Left colon (tissue), 2 donors: Measurements from ENCODE around the gene TMEM186. TPM values are rescaled to one million over a fixed set of nuclear protein-coding genes. Genes with fewer than 3 reads are reported as not detected.
"Not testable (repeated sequence)": the region's sequence is repeated elsewhere in the genome, so short reads cannot be mapped to it uniquely, and the experiment has no call there.

Source experiments
- ATAC-seq: fragments of 200-7000 bp; cut with Tn5 transposase; one replicate; pipeline ENCODE4 v1.9.1; 2020; ENCODE audit warnings: mild to moderate bottlenecking, moderate library complexity
- DNase-seq, 2 donors: peaks; one replicate each; pipeline ENCODE4 v3.0.0-alpha.2; 2020
- intact Hi-C, 2 donors: fragments of 100-400 bp; cut with DNase I in 1 of 2; cut with micrococcal nuclease in 1 of 2; formaldehyde crosslinking; loops; one replicate each; pipeline versions ENCODE4 v1.11.2 to v1.14.0; 2022; cut with DNase I, micrococcal nuclease
- long read RNA-seq: library from polyadenylated mRNA; unstranded; transcript quantifications from one replicate; pipeline ENCODE4 v2.0.0, GENCODE V29; 2021
- total RNA-seq, 2 donors: library from RNA; stranded (reverse); fragmentation: NEBNext Ultra II Directional; extraction: Animal tissue kit (Norgen Biotek cat#: 25700); gene quantifications; one replicate each; pipeline ENCODE4 v1.2.1, GENCODE V29; 2021
- donor health status: DM: no; HTN: no; CAD: no.
- donor health status: DM: yes; HTN: yes; CAD: no.

The TMEM186 gene, protein sequence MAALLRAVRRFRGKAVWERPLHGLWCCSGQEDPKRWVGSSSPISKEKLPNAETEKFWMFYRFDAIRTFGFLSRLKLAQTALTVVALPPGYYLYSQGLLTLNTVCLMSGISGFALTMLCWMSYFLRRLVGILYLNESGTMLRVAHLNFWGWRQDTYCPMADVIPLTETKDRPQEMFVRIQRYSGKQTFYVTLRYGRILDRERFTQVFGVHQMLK
- total RNA-seq: 10 to 100 TPM; 12.1 to 14.3 TPM
- long read RNA-seq, transcript TMEM186-201 (2 exons, 1,448 nt): major isoform, 14 of 19 reads
- long read RNA-seq, partial matches to known transcripts: 0 of 19 reads
- long read RNA-seq, other reads (novel, unspliced or antisense): 5 of 19 reads

DNA sequence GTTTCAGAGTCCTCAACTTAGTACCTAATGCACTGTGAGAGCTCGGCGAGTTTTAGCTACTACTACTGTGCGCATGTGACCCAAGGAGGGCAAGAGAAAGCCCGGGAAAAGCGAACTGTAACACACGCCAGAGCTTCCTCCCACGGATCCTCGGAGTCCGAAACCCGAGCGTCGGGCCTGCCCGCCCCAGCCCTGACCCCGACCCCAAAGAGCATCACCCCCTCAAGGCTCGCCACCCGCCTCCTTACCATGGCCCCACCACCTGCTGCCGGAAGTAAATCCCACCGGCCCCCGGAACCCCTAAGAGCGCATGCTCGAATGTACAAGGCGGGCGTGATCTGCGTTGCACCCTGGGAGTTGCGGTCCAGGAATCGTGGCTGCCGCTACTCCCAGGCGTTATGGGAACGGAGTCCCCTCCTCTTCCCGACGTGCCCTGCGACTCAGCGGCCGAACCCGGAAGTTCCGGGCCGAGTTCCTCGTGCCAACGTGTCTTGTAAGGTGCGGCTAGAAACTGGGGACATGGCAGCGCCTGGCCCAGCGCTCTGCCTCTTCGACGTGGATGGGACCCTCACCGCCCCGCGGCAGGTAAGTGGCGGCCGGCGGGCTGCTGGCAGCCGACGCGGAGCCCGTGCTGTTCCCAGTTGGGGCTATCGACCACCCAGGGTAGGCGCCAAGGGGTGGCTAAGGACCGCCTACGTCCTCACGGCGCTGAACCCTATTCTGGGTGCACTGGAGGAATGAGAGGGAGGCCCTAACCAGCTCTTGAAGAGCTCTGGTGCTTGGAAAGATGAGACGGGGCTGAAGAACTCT lies at the start of gene TMEM186, which contains the start of gene PMM2:
TSS of gene TMEM186 (minus strand) at position 276 of the 810 bp plus-strand sequence. CDS start at position 251, 25 bp downstream.
TSS of gene PMM2 (plus strand) at position 476 of the 810 bp plus-strand sequence. CDS start at position 520, 44 bp downstream.
- intact Hi-C loops: loop anchor here in 1 of 2 donors (10.0 kb wide), 2 partner anchors 123 to 223 kb away; partner anchors contain the start of gene ABAT
- ATAC-seq: peak; percentile 92
- peak; percentile 96 to 98 for DNase-seq

DNA sequence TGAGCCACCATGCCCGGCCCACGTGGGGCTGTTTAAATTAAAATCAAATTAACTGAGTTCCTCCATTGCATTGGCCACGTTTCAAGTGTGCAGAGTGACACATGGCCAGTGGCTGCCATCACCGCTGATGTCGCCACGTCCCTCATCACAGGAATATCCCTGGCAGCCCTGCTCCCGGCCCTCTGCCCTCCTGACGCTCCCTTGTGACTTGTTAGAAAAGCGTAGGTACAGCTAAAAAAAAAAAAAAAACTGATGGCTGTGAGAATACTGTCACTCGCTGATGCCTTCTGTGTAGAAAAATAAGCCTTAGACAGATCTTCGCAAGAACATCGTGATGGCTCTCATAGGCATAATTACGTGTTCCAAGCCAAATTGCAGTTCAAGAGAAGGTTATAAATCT lies 49.7 kb upstream of the TMEM186 start:
- intact Hi-C loops: no loop called here
- no peak for ATAC-seq
- DNase-seq: no peak

DNA sequence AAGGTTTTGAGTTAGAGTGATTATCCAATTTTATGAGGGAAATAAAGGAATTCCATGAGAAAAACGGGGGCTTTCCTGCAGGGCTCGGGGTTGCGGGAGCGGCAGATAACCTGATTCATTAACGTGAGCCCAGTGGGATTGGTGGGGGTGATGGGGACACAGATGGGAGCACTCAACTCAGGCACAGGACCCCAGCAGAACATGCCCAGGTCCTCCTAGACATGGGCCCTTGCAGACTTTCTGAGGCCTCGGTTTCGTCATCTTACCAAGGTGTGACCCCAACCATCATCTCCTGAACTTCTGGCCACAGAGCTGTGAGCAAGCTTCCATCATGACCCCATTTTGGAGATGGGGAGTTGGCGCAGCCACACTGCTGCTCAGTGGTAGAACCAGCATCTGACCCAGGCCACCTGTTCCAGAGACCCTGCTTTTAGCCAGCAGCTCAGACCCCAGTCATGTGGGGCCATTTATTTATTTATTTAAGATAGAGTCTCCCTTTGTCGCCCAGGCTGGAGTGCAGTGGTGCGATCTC lies 49.0 kb upstream of the TMEM186 start:
- DNase-seq (no peak), ATAC-seq (no peak)
- intact Hi-C loops: no loop called here

DNA sequence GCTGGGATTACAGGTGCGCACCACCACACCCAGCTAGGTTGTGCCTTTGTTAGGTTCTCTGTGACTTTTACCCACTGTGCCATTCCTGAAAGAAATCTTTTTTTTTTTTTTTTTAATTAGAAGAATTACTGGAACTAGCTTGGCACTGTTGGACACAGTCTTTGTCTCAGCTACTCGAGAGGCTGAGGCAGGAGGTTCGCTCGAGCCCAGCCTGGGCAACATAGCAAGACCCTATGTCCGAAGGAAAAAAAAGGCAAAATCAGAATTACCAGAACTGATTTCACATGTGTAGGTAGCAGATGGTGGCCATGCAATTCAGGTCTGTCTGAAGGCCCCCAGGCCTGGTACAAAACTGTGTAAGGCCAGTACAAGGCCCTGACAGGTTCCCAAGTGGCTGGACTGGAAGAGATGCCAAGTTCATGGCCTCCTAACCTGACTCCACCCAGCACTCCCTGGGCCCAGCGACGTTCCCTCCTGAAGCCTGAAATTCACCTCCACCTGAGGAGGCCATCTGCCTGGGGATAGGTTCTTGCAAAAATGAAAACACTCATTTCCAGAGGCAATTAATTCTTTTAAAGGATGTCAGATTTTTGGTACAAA lies 48.4 kb upstream of the TMEM186 start:
- intact Hi-C loops: no loop called here
- no peak for ATAC-seq
- DNase-seq: no peak

DNA sequence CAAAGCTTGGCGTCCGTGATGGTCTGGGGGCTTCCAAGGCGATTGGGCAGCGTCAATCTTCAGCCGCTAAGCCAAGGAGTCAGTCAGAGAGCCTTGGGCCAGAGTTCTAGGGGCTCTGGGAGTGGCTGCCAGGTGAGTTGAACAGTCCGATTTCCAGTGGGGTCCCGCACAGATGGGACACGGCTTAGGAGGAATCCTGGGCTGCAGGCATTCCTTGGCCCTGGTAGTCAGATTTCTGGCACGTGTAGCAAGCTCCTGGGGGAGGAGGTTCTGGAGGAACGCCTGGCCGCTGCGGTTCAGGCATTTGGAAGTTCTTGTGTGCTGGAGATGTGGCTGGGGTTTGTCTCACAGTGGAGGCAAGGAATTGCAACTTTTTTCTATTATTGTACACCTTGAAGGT lies 45.9 kb upstream of the TMEM186 start:
- ATAC-seq, intact Hi-C loops, DNase-seq: not testable (repeated sequence)

DNA sequence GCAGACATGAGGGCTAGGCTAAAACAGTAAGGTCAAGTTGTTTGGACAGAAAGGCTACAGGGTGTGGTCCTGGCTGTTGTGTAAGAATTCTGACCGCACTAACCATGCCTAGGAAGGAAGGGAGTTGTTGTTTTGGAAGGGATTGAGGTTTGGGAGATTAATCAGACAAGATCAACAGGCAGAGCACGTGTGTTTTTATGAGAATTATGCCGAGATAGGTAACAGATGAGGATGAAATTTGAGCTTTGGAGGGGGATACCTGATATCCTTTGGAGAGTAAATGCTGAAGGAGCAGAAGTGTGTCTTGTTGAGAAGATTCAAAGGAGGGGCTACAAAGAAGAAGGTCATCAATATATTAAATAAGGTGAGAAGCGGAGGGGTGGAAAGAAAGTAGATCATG lies 44.6 kb upstream of the TMEM186 start:
- DNase-seq, ATAC-seq, intact Hi-C loops: not testable (repeated sequence)

DNA sequence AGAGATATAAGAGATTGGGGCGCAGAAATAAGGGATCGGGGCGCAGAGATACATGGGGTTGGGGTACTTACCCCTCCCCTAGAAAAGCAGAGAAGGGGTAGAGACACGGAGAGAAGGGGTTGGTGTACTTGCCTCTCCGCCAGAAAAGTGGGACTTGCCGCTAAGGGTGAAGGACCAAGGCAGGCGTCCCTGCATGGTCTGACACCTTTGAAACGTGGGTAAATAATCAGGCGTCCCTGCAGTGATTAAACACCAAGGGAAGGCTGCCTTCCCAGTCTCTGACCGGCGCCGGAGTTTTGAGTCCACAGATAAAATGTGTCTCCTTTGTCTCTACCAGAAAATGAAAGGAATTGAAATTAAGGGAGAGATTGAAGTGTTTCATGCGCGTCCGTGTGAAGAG lies 40.2 kb upstream of the TMEM186 start:
- intact Hi-C loops, ATAC-seq, DNase-seq: not testable (repeated sequence)

DNA sequence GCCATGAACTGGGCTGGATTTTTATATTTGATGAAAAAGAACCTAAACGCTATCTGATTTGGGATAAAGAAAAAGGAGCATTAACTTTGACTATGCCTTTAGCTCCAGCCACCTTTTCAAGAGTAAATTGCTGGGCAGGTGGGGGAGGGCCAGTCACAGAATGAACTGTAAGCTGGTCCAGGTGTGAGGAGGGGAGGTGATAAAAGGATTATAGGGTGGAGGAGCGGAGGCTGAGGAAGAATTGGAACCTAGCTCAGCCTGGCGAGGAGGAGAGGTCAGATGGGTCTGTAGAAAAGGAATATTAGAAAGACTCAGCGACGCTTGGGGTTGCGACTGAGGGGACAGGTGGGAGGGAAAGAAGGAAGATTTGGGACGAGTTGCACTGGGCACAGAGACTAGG lies 39.4 kb upstream of the TMEM186 start:
- DNase-seq, intact Hi-C loops, ATAC-seq: not testable (repeated sequence)

DNA sequence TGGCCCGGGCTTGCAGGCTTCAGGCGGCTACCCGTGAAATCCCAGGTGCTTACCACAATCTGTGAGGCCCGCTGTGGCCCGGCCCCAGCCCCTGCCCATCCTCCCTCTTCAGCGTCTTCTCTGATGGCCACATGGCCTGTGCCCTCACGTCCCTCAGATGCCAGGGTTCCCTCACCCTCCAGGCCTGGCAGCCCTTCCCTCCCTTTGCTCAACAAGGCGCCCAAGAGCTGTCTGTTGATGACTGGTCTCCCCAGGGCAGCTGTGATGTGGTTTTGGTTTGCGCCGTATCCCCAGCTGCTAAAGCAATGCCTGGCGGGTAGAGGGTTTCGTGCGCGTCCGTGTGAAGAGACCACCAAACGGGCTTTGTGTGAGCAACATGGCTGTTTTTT lies 35.3 kb upstream of the TMEM186 start:
- ATAC-seq (no peak), DNase-seq (no peak)
- intact Hi-C loops: no loop called here

DNA sequence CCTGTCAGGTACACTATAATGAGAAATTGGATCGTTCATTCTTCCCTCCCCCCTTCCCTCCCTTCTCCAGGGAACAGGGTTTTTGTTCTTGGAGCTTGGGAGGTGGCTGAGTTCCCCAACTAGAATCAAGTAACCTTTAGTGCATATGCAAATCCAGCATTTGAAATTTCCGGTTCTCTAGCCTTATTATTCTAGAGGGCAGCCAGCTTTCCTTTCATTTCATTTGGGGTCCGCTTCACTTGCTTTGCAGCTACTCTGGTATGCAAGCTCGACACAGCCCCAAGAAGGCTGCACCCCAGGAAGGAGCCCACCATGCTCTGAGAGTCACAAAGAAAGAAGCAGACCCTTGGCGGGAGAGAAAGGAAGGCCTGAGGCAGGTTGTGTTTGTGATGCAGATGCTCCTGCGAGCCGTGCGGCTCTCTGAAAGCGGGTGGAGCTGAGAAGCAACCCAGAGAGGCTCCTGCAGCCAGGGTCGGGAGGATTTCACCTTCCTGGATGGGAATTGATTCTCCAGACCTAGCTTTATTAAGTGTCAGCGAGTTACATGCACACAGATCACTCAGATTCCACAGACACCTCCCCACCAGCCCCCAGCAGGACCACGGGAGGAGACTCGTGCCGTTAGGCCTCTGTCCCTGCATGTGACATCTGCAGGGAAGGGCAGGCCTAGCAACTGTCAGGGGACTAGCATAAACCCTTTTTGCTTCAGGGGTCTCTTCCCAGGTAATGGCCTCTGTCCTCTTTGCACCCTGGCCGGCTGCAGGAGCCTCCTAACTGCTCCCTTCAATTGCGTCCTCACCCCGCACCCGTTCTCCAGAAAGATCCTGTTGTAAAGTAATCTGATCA lies 34.7 kb upstream of the TMEM186 start:
- intact Hi-C loops: no loop called here

DNA sequence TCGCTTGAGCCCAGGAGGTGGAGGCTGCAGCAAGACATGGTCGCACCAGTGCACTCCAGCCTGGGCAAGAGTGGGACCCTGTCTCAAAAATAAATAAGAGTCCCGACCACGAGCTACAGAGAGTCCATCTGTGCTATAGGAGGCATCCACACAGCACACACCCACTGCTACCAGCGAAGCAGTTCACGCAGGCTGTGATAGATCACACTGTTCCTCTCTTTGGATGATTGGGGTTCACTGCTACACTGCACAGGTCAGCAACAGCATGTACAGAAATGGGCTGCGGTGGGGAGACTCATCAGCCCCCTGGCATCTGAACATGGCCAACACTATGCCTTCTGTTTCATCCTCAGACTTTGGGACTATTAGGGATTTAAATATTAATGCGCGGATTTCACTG lies 34.0 kb upstream of the TMEM186 start:
- no peak for DNase-seq
- ATAC-seq: no peak
- intact Hi-C loops: no loop called here

More for the DNA sequence above, 34.7 kb upstream of the TMEM186 start:
- DNase-seq: no peak
- ATAC-seq: no peak

DNA sequence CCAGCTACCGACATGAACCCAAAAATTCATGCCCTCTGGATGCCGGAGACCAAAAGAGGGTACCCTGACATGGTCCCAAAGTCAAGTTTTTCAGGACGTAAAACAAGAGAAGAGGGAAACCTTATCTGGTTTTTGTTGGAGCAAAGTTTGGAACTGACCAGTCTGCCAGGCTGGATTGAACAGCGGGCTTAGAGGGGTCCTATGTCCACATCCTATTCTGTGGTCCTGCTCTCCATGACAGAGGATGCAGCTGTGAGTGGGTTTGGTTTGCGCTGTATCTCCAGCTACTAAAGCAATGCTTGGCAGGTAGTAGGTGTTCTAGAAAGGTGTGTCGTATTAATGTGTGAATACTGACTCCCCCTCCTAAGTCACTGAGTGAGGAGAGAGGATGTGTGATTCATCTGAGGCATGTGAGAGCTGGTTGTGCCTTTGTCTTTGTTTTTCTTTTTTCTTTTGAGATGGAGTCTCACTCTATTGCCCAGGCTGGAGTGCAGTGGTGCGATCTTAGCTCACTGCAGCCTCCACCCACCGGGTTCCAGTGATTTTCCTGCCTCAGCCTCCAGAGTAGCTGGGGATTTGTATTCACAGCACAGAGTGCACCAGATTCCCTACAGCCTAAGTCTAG lies 31.2 kb upstream of the TMEM186 start:
- intact Hi-C loops: no loop called here
- ATAC-seq: no peak

DNA sequence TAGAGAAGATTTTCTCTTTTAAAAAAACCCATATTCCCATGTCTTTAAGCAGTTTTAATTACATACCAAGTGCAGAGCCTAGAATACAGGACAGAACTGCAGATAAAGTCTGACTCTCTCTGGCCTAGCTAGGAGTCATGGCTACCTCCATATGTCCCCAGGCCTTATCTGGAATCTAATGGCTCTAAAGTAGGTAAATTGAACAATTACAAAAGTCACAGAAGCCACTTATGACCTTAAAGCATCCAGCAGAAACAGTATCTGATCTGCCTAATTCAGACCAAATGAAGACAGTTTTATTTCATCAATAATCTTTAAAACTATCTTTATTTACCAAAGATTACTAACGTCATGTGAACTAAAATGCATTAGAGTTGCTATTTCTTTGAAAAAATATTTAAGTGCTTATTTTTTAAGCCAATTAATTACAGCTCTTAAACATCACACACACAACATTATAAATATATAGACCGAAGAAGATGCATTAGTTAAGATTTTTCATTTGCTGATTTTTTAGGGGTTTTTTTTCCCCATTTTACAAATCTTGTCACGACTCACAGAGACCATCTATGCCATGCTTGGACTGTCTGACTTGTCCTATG lies 28.9 kb upstream of the TMEM186 start:
- DNase-seq (no peak), ATAC-seq (no peak)
- intact Hi-C loops: no loop called here

More for the DNA sequence above, 31.2 kb upstream of the TMEM186 start:
- no peak for DNase-seq

DNA sequence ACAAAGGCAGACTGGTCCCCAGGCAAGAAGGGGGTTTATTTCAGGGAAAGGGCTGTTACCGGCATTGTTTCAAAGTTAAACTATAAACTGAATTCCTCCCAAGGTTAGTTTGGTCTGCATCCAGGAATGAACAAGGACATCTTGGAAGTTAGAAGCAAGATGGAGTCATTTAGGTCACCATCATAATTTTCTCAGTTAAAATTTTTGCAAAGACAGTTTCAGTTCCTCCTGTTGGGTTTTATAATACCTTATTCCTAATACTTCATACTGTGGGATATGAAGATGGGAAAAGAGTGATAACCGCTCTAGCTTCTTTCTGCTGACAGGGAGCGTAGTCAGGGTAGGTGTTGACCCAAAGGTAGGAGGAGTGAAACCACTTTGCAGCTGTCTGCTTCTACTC lies 25.0 kb upstream of the TMEM186 start:
- ATAC-seq: no peak
- DNase-seq: no peak
- intact Hi-C loops: no loop called here

DNA sequence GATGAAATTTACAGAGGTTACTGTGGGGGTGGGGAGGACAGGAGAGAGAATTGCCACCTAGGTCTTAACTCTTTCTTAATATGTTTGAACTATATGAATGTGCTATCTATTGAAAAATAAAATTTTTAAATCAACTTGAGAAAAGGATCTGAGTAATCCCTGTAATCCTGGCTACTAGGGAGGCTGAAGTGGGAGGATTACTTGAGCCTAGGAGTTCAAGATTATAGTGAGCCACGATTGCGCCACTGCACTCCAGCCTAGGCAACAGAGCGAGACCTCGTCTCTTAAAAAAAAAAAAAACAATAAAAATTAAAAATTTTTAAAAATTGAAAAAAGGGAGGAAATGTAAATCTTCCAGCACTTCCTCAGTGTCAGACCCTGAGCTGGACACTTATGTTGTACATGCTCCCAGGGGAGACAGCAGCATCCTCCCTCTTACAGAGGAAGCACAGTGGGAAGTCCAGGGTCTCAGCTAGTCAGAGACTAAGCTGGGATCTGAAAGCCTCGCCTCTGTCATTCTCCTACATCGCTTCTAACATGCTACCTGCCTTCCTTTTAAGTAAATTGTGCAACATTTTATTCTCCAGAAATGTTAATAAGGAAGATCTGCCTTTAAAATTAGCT lies 22.1 kb upstream of the TMEM186 start:
- ATAC-seq (no peak), DNase-seq (no peak)
- intact Hi-C loops: no loop called here

DNA sequence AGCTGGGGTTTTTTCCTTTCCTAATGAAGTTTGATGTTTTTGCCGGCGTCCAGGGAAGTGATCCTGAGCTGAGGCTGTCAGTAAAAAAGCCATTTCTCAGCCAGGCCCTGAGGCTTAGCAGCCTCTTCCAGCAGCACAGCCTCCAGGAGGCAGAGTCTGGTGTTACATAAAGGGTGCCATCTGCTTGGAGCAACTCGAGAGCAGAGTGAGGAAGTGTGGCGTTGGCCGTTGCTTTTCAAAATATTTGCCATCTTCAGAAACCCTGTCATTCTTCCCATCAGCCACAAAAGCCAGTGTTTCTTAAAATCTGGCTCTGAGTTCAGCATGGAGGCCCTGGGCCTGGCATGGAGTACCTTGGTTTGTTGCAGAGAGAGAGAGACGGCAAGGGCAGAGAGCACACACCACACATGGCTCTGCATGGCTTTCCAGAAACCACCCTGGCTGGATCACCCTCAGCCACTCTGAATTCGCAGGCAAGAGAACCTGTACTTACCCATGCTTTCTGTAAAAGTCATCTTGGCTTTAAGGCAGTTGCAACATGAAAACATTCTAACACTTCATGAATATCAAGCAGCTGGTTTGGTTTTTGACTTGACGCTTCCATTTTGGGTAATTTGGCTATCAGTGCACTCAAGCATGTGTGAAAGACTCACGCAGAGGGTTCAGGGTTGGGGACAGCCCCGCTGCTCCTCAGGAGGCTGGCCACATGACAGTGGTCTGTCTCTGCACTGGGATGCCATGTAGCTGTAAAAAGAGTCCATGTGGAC lies 21.2 kb upstream of the TMEM186 start:
- ATAC-seq: no peak
- no peak for DNase-seq
- intact Hi-C loops: no loop called here
